Measurements from ENCODE around the gene EIF2B4. TPM values are rescaled to one million over a fixed set of nuclear protein-coding genes. Genes with fewer than 3 reads are reported as not detected.

EIF2B4 gene
- total RNA-seq, 1 donor from 2014 or later = 34.8 TPM

GRCh38 chr2:27315122-27315521 is 55.0 kb downstream of the EIF2B4 start:
- no peak overlapping the region for H3K4me3 ChIP-seq
- no peaks in the 10 kb centered on the region for H3K27me3 ChIP-seq
- H3K4me1 ChIP-seq = no peaks in the 10 kb centered on the region
- DNase-seq (ENCODE audit: low spot score in 2 of 2) = no peak
- peaks cover 0 to 19% of the 10 kb centered on the region in 2 donors for H3K36me3 ChIP-seq
- intact Hi-C loops (cut with DNase I) = no loop called here
- no peaks in the 10 kb centered on the region for H3K9me3 ChIP-seq
- no peak for TF ChIP-seq CTCF (IDR thresholded peaks at IDR 0.05)
- H3K27ac ChIP-seq = no peak overlapping the region

GRCh38 chr2:27314709-27315108 is 55.4 kb downstream of the EIF2B4 start:
- Histone ChIP-seq H3K4me3 (no peak overlapping the region), H3K36me3 (peaks cover 0 to 22% of the 10 kb centered on the region in 2 donors), H3K27me3 (no peaks in the 10 kb centered on the region), H3K27ac (no peak overlapping the region), H3K9me3 (no peaks in the 10 kb centered on the region), H3K4me1 (no peaks in the 10 kb centered on the region)
- DNase-seq (ENCODE audit: low spot score in 2 of 2) = no peak
- intact Hi-C loops (cut with DNase I) = no loop called here
- no peak for TF ChIP-seq CTCF (IDR thresholded peaks at IDR 0.05)

Other genes with a start within 250 kb of the EIF2B4 start
- not detected for gene ABHD1, start 246.5 kb downstream of the EIF2B4 start, total RNA-seq
- 116 TPM for gene PREB, start 235.7 kb downstream of the EIF2B4 start, total RNA-seq
- gene PRR30, start 230.9 kb downstream of the EIF2B4 start, total RNA-seq = not detected
- gene TCF23, start 221.3 kb downstream of the EIF2B4 start, total RNA-seq = not detected
- gene ATRAID, start 158.3 kb downstream of the EIF2B4 start, total RNA-seq = 284 TPM
- gene SLC5A6, start 158.1 kb downstream of the EIF2B4 start, total RNA-seq = 85.7 TPM
- gene CAD, start 153.0 kb downstream of the EIF2B4 start, total RNA-seq = 63.4 TPM
- gene SLC30A3, start 107.3 kb downstream of the EIF2B4 start, total RNA-seq = 7.6 TPM
- not detected for gene DNAJC5G, start 94.9 kb downstream of the EIF2B4 start, total RNA-seq
- not detected for gene TRIM54, start 87.9 kb downstream of the EIF2B4 start, total RNA-seq
- not detected for gene UCN, start 61.9 kb downstream of the EIF2B4 start, total RNA-seq
- 239 TPM for gene MPV17, start 47.2 kb downstream of the EIF2B4 start, total RNA-seq
- 76.2 TPM for gene GTF3C2, start 13.6 kb downstream of the EIF2B4 start, total RNA-seq
- gene SNX17, start 278 bp upstream of the EIF2B4 start, total RNA-seq = 94.0 TPM
- gene ZNF513, start 10.4 kb upstream of the EIF2B4 start, total RNA-seq = 17.7 TPM
- 24.7 TPM for gene PPM1G, start 39.3 kb upstream of the EIF2B4 start, total RNA-seq
- 42.1 TPM for gene NRBP1, start 58.3 kb upstream of the EIF2B4 start, total RNA-seq
- gene KRTCAP3, start 72.0 kb upstream of the EIF2B4 start, total RNA-seq = not detected
- 204 TPM for gene IFT172, start 119.4 kb upstream of the EIF2B4 start, total RNA-seq
- 18.1 TPM for gene FNDC4, start 124.9 kb upstream of the EIF2B4 start, total RNA-seq
- not detected for gene GCKR, start 126.5 kb upstream of the EIF2B4 start, total RNA-seq
- gene ZNF512, start 212.7 kb upstream of the EIF2B4 start, total RNA-seq = 64.8 TPM